ENCODE data around the gene UBE2U. TPM values are rescaled to one million over a fixed set of nuclear protein-coding genes. Genes with fewer than 3 reads are reported as not detected.
"Not testable (repeated sequence)": the region's sequence is repeated elsewhere in the genome, so short reads cannot be mapped to it uniquely, and the experiment has no call there.

The UBE2U gene
- total RNA-seq, 4 donors from 2014 or later: not detected

- no peak for DNase-seq
- Histone ChIP-seq H3K36me3 (no peaks in the 10 kb centered on the region), H3K9me3 (no peaks in the 10 kb centered on the region), H3K4me1 (no peaks in the 10 kb centered on the region), H3K4me3 (no peak overlapping the region), H3K27me3 (no peaks in the 10 kb centered on the region), H3K27ac (no peak overlapping the region)
- TF ChIP-seq CTCF (IDR thresholded peaks at IDR 0.05) (peak; percentile 37 to 88 (median 80)), POLR2A (IDR thresholded peaks at IDR 0.05) (no peak)
These were observed 43.0 kb downstream of the UBE2U start for GRCh38 chr1:64246294-64246917.

DNA sequence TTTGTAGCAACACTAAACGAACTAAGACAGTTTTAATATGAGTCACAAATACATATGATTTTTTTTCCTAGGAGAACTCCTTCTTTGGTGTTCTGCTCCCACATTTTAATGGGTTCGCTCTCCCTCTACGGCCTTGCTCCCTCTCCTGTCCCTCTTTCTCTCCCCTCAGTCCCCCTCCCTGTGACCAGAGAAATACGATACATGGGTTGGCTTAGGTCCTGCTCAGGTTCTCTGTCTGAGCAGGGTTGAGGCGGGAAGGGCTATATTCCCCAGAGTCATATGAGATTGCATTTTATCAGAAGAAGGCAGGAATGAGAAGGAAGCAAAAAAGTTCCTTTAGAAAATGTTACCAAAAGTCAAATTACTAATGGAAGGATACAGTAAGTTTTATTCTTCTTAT lies 44.6 kb downstream of the UBE2U start:
- DNase-seq: no peak
- TF ChIP-seq POLR2A (IDR thresholded peaks at IDR 0.05) (no peak), CTCF (IDR thresholded peaks at IDR 0.05) (no peak)
- Histone ChIP-seq H3K36me3 (no peaks in the 10 kb centered on the region), H3K4me3 (no peak overlapping the region), H3K27ac (no peak overlapping the region), H3K4me1 (no peaks in the 10 kb centered on the region), H3K9me3 (no peaks in the 10 kb centered on the region), H3K27me3 (no peaks in the 10 kb centered on the region)

DNA sequence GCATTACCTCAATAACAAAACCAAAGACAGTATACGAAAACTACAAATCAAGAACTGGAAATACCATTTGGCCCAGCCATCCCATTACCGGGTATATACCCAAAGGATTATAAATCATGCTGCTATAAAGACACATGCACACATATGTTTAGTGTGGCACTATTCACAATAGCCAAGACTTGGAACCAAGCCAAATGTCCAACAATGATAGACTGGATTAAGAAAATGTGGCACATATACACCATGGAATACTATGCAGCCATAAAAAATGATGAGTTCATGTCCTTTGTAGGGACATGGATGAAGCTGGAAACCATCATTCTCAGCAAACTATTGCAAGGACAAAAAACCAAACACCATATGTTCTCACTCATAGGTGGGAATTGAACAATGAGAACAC lies 47.0 kb downstream of the UBE2U start:
- H3K27me3 ChIP-seq, H3K9me3 ChIP-seq, DNase-seq, H3K36me3 ChIP-seq, H3K4me3 ChIP-seq, H3K4me1 ChIP-seq, H3K27ac ChIP-seq: not testable (repeated sequence)

DNA sequence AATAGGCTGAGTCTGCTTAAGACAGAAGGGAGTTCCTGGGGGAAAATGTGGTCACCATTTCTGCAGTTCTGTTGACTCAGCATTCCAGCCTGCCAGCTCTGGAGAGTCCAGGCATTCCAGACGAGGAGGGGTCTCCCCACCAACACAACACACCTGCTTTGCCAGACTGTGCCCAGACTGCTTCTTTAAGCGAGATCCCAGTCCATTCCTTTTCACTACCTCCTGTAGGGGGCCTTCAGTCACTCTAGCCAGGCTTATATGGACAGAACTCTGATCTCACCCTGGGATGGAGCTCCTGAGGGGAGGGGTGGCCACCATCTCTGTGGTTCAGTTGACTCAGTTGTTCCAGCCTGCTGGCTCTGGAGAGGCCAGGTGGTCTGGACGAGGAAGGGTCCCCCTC lies 48.5 kb downstream of the UBE2U start:
- DNase-seq: no peak
- no peak overlapping the region for H3K27ac ChIP-seq
- H3K4me1 ChIP-seq: no peaks in the 10 kb centered on the region
- no peak overlapping the region for H3K4me3 ChIP-seq
- H3K36me3 ChIP-seq: no peaks in the 10 kb centered on the region
- no peaks in the 10 kb centered on the region for H3K27me3 ChIP-seq
- TF ChIP-seq POLR2A (IDR thresholded peaks at IDR 0.05): no peak
- no peak for TF ChIP-seq CTCF (IDR thresholded peaks at IDR 0.05)
- no peaks in the 10 kb centered on the region for H3K9me3 ChIP-seq

- H3K9me3 ChIP-seq, H3K4me3 ChIP-seq, H3K4me1 ChIP-seq, DNase-seq, H3K36me3 ChIP-seq, H3K27ac ChIP-seq, H3K27me3 ChIP-seq: not testable (repeated sequence)
These were observed 53.8 kb downstream of the UBE2U start for GRCh38 chr1:64257233-64257632.

GRCh38 chr1:64258444-64258843 lies 55.0 kb downstream of the UBE2U start:
- not testable (repeated sequence) for H3K27ac ChIP-seq, H3K9me3 ChIP-seq, H3K36me3 ChIP-seq, H3K4me1 ChIP-seq, H3K27me3 ChIP-seq, DNase-seq, H3K4me3 ChIP-seq

DNA sequence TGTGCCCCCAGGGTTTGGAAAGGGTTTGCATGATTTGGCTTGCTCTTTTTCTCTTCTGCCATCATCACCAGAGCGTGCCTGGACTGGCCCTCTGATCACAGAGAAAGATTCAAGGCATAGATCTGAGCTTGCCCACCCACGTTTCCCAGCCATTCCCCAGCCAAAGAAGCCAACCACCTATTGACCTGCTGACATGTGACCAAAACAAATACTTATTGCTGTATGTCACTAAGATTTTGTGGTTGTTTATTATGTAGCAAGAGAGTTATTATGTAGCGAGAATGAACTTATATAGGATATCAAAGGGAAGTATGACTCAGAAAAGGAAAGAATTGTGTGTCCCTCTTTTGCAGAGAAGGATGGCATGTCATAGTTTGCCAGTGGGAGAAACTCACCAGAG lies 59.9 kb downstream of the UBE2U start:
- Histone ChIP-seq H3K4me3 (no peak overlapping the region), H3K27ac (no peak overlapping the region), H3K4me1 (no peaks in the 10 kb centered on the region), H3K36me3 (no peaks in the 10 kb centered on the region), H3K9me3 (no peaks in the 10 kb centered on the region), H3K27me3 (no peaks in the 10 kb centered on the region)
- no peak for DNase-seq
- TF ChIP-seq CTCF (IDR thresholded peaks at IDR 0.05) (no peak), POLR2A (IDR thresholded peaks at IDR 0.05) (no peak)

Data from Peyer's patch (tissue), 4 donors.